CD4-positive, alpha-beta T cell treated with Interleukin-15 for 1 hour (primary cell): ENCODE measurements around the gene ABLIM2.
A peak's percentile ranks its signal among the peaks of the same experiment; 100 is the strongest.

Experiments used
- DNase-seq: peaks from one replicate; pipeline ENCODE4 v3.0.0-alpha.2; 2020

Gene ABLIM2

DNA sequence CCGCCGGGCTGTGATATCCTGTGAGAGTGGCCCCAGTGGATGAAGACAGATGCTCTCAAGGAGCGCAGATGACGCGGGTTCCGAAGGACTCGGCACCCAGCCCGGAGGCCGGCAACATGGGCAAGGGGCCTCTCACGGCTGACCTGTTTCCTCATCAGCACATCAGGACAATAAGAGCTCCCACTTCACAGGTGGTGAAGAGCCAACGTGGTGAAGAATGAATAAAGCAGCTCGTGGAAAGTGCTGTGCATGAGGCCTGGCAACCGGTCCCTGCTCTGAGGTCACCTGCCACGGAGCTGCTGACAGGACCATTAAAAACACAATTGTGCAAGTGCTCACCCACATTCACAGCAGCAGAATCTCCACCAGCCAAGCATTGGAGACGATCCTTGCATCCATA lies 22.9 kb downstream of the ABLIM2 start:
- no peak for DNase-seq

DNA sequence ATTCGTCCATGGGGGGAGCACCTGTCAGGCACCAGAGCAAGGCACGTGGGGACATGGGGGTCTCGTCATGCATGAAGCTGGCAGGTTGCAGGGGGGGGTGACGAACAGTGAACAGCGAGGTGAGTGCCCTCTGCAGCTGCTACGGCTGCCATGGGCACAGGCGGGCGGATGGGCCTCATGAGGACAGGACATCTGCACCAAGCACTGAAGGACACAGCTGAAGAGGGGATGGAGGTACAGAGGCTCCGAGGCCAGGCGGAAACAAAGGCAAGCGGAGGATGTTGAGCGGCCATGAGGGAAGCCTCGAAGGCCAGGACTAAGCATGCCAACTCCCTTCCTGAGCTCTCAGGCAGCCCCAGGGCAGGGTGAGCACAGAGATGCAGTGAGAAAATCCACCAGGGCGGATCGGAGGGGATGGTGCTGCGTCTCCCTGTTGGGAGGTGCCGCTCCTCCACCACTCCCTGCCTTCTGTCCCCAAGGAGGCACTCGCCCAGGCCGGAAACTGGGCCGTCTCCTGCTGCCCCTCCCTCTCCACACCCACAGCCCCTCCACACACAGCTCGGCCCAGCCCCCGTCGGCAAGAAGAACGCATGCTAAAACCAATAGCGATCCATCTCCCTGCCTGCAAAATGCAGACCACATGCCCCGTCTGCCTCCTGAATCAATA lies 24.6 kb downstream of the ABLIM2 start:
- DNase-seq: no peak

GRCh38 chr4:8132947-8133705 lies 25.5 kb downstream of the ABLIM2 start:
- DNase-seq: no peak

DNA sequence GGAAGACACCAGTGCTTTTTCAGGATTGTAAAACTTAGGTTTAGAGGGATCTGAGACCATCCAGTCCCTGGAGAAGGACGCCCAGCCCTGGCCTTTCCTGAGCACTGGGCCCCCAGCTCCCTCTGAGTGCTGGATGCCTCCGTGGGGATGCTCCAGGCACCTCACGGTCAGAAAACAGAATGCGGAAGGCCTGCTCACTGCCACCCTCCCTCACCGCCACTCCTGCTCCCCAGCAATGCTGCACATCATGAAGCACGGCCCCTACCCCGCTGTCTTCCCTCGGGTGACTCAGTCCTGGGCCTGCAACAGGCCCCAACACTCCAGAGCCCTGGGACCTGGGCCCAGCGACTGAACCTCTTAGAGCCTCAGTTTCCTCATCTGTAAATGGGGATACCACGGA lies 26.2 kb downstream of the ABLIM2 start:
- DNase-seq: no peak

DNA sequence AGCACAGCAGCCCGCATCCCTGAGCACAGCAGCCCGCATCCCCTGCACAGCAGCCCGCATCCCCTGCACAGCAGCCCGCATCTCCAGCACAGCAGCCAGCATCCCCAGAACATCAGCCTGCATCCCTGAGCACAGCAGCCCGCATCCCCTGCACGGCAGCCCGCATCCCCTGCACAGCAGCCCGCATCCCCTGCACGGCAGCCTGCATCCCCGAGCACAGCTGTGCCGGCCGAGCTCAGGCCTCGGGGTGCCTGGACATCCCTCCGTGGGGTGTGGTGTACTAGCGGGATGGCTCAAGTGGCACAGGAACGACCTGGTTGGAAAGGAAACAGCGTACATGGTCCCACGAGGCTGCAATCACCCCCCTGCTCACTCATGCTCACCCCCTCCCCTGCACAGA lies 26.8 kb downstream of the ABLIM2 start:
- no peak for DNase-seq

DNA sequence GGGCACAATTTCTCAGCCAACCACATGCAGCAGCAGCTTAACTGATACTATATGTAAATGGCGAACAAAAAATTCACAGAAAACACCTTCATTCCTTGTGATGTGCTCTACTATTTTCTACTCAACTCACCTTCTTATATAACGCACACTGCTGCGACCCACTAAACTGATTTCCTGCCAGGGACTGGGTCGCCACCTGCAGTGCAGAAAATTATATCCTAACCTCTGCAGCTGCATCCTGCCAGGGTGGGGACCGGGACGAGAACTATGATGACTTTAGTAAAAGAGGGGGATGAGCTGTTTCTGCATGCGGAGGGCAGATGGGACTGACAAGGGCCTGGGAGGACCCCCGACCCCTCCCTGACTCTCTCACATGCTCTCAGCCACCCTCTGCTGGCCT lies 27.4 kb downstream of the ABLIM2 start:
- no peak for DNase-seq

GRCh38 chr4:8130346-8131066 lies 28.1 kb downstream of the ABLIM2 start:
- DNase-seq: no peak

DNA sequence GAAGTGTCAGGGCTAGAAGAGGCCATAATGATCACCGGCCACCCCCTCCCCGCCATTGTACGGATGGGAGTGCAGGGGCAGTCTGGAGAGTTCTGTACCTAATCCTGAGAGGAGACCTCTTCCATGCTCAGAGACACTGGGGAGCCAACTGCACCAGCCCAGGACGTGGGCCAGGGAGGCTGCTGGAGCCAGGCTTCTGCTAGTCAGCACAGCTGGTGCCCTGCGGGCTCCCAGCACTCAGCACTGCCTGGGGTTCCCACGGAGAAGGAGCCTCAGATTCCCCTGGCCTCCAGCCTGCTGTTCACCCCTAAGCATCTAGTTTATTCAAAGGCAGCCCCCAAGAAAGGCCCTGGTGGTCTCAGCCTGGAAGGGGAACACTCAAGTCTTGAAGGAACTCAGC lies 28.8 kb downstream of the ABLIM2 start:
- no peak for DNase-seq

DNA sequence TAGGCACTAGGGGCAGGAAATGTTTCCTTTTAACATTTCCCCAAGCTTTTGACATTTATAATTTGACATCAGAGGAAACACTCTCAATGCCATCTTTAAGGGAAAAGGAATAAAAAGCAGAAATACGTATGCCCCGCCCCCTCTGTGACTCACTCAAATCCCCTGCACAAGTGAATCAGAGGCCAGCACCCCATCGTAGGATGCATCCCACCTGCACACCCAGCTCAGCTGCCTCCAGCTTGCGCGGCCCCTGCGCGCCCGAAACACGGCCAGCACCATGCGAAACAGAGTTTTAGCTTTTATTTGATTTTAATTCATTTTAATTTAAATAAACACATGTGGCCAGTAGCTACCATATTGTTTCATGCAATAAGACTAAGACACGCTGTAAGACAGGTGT lies 29.5 kb downstream of the ABLIM2 start:
- no peak for DNase-seq

- no peak for DNase-seq
Measured at GRCh38 chr4:8128100-8128856, 30.3 kb downstream of the ABLIM2 start.

- no peak for DNase-seq
Measured at GRCh38 chr4:8127051-8127826, 31.4 kb downstream of the ABLIM2 start.

DNA sequence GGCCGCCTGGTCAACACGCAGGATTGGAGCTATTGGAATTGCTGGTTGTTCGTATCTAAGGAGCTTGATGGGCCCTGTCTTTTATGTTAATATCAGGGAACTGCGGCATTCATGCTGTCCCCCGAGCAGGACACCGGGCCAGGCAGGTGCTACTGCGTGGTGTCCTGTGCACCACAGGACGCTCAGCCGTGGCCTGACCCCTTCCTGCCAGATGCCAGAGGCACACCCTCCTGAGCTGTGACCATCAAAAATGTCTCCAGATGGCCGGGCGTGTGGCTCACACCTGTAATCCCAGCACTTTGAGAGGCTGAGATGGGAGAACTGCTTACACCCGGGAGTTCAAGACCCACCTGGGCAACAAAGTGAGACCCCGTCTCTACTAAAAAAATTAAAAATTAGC lies 32.1 kb downstream of the ABLIM2 start:
- DNase-seq: no peak

- no peak for DNase-seq
Measured at GRCh38 chr4:8125526-8126056, 33.0 kb downstream of the ABLIM2 start.

GRCh38 chr4:8123870-8124269 lies 34.7 kb downstream of the ABLIM2 start:
- DNase-seq: no peak

DNA sequence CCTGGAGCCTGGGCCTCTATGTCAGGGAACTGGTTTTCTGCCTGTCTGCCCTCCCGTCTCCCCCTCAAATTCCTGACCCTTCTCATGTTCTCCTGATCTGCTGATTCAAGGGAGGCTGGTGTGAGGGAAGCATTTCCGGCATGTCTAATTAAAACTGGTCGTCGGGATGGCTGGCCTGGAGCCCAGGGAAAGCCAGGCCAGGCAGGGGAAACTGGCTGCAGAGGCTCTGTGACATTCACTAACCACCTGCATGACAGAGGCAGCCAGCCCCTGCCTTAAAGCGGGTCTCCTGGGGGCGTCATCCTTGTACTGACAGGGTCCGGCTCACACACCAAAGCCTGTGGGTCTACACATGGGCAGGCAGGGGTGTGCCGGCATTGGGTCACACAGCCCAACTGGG lies 35.2 kb downstream of the ABLIM2 start:
- DNase-seq: no peak

DNA sequence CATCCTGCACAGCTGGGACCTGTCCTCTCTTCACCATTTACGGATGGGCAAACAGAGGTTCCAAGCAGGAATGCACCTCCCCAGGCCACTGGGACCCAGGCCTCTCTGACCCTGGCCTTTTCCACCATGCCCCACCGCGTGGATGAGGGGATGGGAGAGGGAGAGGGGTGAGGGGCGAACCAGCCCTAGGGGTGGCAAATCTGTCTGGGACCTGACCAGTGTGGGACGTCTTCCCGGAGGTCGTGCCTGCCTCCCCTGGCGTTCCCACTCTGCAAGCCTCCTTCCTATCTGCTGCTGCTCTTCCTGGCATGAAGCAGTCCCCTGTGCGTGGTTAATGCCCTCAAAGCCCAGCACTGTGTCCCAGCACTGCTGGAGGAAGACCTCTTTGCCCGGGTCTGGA lies 35.9 kb downstream of the ABLIM2 start:
- DNase-seq: no peak

DNA sequence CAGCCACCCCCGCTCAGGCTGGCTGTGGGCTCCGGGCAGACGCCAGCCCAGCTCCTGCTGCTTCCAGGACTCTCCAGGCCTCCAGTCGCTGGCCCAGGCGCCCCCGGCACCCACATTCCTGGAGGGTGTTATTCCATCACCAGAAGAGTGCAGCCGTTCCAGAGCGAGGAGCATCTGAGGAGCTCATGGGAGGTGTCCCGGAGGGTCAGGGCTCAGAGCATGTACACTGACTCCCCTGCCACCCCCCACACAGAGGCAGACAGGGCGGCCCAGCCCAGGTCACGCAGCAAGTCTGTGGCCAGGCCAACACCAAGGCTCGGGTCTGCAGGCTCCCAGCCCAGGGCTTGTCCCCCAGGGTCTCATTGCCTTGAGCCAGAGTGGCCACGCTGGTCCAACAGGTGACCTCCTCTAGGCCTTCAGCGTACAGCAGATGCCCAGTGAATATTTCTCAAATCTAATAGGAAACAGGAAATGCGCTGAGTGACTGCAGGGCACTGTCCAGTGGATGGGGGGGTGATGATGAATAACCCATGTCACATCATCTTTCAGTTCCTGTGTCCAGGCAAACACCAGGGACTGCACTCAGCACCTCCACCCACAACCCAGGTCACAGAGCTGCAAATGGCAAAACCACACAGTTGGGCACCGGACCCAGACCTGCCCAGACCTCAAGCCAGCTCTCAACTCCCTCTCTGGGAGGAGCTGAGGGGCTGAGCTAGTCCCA lies 37.2 kb downstream of the ABLIM2 start:
- no peak for DNase-seq

- DNase-seq: no peak
Measured at GRCh38 chr4:8120501-8120900, 38.1 kb downstream of the ABLIM2 start.

DNA sequence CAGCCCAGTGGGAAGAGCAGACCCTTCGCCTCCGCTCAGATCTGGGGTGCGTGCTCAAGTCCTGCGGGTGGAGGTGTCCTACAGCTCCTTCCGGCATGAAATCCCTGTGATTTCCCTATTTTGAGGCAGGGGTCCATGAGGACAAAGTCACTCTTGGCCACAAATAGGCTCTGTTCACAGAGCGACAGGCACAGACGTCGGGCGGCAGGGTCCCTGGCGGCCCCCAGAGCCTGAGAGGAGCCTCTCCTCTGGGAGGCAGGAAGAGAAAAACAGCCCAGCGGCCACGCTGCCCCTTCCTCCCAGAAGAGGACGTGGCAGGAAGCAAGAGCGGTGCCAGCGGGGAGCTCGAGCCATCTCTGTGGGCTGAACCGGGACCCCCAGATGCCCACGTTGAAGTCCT lies 38.7 kb downstream of the ABLIM2 start:
- DNase-seq: no peak

DNA sequence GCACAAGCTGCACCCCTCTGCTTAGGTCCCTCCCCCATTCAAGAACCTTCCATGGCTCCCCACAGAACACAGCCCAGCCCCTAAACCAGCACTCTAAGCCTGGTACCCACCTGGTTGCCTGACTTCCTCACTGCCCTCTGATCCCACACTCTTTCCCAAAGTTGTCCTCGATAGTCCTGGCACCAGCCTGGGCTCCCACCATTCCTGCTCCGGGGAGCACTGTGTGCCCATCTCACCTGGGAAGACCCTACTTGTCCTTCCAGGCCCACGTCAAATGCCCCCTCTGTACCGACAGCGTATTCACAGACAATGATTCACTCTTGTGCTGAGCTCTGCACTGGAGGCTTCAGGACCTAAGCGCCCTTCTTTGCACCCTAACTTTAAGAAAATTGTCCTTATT lies 40.1 kb downstream of the ABLIM2 start:
- no peak for DNase-seq

GRCh38 chr4:8118035-8118434 lies 40.6 kb downstream of the ABLIM2 start:
- no peak for DNase-seq

- peak; percentile 37 for DNase-seq
Measured at GRCh38 chr4:8117278-8117682, 41.3 kb downstream of the ABLIM2 start.
